Activated CD8-positive, alpha-beta memory T cell treated with anti-CD3 and anti-CD28 coated beads for 48 hours (primary cell): Measurements from ENCODE around the gene COG7.
"Not testable (repeated sequence)": the region's sequence is repeated elsewhere in the genome, so short reads cannot be mapped to it uniquely, and the experiment has no call there.

Source experiments
- DNase-seq, 3 experiments: peaks; one replicate each; pipeline ENCODE4 v3.0.0-alpha.2; 2020; ENCODE audit warnings: low read depth in 2 of 3, low spot score in 2 of 3

COG7 gene

GRCh38 chr16:23388786-23389185 lies 64.2 kb downstream of the COG7 start:
- DNase-seq = no peak

DNA sequence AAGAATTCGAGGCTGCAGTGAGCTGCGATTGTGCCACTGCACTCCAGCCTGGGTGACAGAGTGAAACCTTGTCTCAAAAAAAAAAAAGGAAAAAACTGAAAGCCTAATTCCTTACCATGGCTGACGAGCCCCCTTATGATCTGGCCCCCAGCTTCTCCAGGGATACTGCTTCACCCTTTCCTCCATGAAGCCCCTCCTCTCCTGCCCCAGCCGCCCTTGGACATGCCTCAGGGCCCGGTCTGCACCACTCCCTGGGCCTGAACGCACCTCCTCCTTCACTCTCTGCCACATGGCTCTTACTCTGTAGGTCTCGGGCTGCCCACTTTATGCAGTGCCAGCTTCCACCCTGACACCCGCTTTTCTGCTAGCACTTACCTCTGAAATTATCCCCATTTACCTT lies 65.3 kb downstream of the COG7 start:
- DNase-seq = no peak

- no peak for DNase-seq
Measured at GRCh38 chr16:23385441-23385840, 67.5 kb downstream of the COG7 start.

- DNase-seq = no peak
Measured at GRCh38 chr16:23384878-23385277, 68.1 kb downstream of the COG7 start.

GRCh38 chr16:23383881-23384280 lies 69.1 kb downstream of the COG7 start:
- DNase-seq = no peak

GRCh38 chr16:23382279-23382678 lies 70.7 kb downstream of the COG7 start:
- no peak for DNase-seq

DNA sequence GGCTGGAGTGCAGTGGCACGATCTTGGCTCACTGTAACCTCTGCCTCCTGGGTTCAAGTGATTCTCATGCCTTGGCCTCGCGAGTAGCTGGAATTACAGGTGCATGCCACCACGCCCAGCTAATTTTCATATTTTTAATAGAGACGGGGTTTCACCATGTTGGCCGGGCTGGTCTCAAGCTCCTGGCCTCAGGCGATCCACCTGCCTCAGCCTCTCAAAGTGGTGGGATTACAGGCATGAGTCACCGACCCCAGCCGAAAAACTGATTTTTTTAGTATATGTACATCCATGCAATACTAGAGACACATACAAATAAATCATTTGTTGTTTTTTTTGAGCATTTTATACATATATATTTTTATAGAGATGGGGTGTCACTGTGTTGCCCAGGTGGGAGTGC lies 71.3 kb downstream of the COG7 start:
- DNase-seq = not testable (repeated sequence)

GRCh38 chr16:23380501-23380951 lies 72.5 kb downstream of the COG7 start:
- no peak for DNase-seq

DNA sequence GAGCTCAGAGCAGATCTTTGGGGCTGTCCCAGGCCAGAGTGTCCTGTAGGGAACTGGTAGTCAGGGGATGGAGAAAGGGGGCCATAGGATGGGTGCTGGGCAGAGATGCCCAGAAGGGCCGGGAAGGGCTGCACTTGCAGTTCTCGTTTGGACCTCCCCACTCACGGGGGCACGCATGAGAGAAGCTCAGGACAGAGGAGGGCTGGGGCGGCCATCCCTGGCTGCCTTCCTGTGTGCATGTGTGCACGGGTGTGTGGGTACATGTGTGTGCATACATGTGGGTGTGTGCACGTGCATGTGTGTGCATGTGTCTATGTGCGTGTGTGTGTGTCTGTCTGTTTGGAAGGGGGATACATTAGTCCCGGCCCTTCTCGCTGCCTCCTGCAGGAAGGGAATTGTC lies 73.3 kb downstream of the COG7 start:
- DNase-seq = no peak

GRCh38 chr16:23378921-23379320 lies 74.1 kb downstream of the COG7 start:
- DNase-seq = no peak

DNA sequence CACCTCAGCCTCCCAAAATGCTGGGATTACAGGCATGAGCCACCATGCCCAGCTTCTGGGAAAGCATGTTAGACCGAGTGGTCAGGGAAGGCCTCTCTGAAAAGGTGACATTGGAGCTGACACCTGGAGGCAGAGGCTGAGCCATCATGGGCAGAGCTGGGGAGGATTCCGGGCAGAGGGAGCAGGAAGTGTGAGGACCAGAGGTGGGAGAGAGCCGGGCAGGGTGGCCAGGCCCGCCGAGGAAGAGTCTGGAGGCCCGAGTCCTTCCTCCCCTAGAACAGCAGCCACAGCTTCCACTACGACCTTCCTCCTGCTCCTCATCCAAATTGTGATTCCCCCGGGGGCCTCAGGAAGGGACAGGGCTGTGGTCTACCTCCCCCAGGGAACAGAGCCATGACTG lies 74.7 kb downstream of the COG7 start:
- no peak for DNase-seq

GRCh38 chr16:23377071-23377931 lies 75.7 kb downstream of the COG7 start:
- no peak for DNase-seq

GRCh38 chr16:23375643-23376042 lies 77.3 kb downstream of the COG7 start:
- DNase-seq = no peak

GRCh38 chr16:23374721-23375510 lies 78.1 kb downstream of the COG7 start:
- no peak for DNase-seq

DNA sequence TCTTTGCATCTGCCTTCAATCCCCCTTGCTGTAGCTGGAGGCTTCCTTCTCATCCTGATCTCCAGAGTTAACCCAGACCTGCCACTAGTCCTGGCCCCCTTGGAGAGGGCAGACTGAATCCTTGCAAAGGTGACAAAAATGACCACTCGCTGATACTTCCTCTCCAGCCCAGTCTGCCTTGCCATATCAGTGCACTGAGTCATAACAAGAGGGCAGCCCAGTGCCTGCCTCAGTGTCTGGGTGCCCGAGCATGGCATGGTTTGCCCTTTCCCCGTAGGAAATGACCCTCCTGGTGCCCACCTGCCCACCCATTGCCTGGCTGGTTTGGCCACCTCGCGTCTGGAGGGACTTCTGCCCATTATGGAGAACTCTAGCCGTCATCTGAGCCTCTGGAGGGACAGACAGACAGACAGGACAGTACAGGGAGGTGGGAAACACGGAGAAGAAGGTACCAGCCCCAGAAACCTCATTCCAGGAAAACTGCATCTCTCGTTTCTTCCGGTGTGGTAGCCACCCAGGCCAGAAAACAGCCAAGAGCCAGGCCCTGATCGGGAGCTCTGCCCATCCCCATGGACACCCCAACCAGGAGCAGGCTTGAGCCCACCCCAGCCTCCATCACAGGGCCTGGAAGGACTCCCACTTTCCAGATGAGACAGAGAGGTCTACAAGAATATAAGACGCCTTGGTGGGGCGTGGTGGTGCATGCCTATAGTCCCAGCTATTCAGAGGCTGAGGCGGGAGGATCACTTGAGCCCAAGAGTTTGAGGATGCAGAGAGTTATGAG lies 79.4 kb downstream of the COG7 start:
- DNase-seq = no peak

GRCh38 chr16:23371368-23371767 lies 81.6 kb downstream of the COG7 start:
- no peak for DNase-seq

GRCh38 chr16:23369416-23369815 lies 83.6 kb downstream of the COG7 start:
- no peak for DNase-seq

- no peak for DNase-seq
Measured at GRCh38 chr16:23368469-23368868, 84.5 kb downstream of the COG7 start.

- DNase-seq = no peak
Measured at GRCh38 chr16:23367988-23368387, 85.0 kb downstream of the COG7 start.

DNA sequence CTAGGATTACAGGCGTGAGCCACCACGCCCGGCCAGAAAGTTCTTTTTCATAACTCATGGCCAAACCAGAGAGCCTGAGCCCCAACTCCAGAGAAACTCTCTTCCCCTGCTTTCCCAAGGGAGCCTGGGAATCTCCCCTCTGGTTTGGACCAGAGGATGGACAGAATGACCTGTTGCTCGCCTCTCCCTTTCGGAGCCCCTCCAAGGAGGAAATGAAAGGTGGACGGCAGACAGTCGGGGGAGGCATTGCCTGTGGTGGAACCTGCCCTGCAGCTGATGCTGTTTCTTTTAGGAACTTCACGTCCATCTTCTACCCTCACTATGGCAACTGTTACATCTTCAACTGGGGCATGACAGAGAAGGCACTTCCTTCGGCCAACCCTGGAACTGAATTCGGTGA lies 85.4 kb downstream of the COG7 start:
- no peak for DNase-seq

- not testable (repeated sequence) for DNase-seq
Measured at GRCh38 chr16:23366341-23366740, 86.6 kb downstream of the COG7 start.
